ENCODE data around the gene GLT1D1.

- TF ChIP-seq, protein P1, sequence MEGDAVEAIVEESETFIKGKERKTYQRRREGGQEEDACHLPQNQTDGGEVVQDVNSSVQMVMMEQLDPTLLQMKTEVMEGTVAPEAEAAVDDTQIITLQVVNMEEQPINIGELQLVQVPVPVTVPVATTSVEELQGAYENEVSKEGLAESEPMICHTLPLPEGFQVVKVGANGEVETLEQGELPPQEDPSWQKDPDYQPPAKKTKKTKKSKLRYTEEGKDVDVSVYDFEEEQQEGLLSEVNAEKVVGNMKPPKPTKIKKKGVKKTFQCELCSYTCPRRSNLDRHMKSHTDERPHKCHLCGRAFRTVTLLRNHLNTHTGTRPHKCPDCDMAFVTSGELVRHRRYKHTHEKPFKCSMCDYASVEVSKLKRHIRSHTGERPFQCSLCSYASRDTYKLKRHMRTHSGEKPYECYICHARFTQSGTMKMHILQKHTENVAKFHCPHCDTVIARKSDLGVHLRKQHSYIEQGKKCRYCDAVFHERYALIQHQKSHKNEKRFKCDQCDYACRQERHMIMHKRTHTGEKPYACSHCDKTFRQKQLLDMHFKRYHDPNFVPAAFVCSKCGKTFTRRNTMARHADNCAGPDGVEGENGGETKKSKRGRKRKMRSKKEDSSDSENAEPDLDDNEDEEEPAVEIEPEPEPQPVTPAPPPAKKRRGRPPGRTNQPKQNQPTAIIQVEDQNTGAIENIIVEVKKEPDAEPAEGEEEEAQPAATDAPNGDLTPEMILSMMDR (IDR thresholded peaks at IDR 0.05), result no peak
- no peak for TF ChIP-seq ZFX (IDR thresholded peaks at IDR 0.05; ENCODE audit: borderline replicate concordance)
These were observed 4.9 kb upstream of the GLT1D1 start for GRCh38 chr12:128848371-128848770.
